HG03354 (cell line): ENCODE measurements around the gene IKBIP.
A peak's percentile ranks its signal among the peaks of the same experiment; 100 is the strongest.
"Not testable (repeated sequence)": the region's sequence is repeated elsewhere in the genome, so short reads cannot be mapped to it uniquely, and the experiment has no call there.

ENCODE experiments used
- ATAC-seq: cut with Tn5 transposase; IDR thresholded peaks from one replicate; pipeline ENCODE4 v1.9.1; 2021; ENCODE audit warnings: mild to moderate bottlenecking; ENCODE audit not compliant: unreplicated experiment, poor library complexity, severe bottlenecking

The IKBIP gene

DNA sequence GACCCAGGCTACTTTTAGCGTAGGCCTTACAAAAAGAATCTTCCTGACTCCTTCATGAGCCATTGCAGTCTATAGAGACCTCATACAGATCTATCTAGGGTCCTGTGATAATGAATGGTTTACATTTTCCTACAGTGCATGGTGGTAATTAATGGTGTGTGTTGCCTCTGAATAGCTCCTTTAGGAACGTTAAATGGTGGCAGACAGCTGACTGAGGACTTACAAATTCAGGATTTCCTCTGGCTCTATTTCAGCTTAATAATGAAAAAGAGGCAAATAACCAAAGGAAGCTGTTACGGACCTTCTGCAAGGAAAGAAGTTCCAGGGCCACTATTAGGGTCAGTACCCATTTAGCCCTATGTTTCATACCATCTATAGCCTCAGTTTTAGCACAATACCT lies 5.1 kb downstream of the IKBIP start:
- no peak for ATAC-seq

DNA sequence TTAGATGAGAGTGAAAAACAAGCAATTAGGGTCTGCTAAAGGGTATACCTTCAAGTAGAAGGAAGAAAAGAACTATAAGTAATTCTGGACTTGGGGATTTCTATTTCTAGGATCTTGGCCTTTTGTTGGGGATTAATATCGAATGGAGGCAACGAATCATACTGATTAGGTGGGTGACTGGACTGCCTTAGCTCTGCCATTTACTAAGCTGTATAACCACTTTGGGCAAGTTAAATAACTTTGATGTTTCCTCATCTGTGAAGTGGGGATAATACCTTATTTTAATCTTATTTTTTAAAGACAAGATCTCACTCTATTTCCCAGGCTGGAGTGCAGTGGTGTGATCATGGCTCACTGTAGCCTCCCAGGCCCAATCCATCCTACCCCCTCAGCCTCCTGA lies 6.6 kb downstream of the IKBIP start:
- ATAC-seq: no peak

GRCh38 chr12:98637068-98637467 lies 7.5 kb downstream of the IKBIP start:
- ATAC-seq: no peak

DNA sequence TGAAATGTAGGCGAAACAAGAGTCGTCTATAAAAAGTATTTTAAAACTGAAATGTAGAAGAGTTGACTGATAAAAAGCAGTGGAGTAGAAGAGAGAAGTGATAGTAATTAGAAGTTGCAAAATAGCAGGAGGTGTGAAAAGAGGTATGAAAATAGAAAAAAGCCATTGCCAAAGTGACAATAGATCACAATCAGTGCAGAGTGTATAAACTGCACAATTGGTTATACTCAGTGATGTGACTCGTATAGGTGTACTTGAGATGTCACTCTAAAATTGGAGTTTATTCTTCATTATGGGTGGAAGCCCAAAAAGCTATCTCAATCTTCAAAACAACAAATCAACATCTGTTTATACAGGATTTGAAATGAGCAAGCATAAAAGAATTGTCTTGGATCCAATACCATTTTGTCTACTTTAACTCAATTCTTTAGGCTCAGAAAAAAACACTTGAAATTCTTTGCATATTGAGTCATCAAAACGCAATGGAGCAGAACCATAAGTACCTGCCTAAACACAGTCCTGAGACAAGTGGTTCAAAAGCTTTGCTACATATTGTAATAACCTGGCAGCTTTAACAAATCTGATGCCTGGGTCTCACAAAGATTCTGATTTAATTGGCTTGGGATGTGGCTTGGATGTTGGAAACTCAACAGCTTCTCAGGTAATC lies 8.8 kb downstream of the IKBIP start:
- ATAC-seq: peak; percentile 84

DNA sequence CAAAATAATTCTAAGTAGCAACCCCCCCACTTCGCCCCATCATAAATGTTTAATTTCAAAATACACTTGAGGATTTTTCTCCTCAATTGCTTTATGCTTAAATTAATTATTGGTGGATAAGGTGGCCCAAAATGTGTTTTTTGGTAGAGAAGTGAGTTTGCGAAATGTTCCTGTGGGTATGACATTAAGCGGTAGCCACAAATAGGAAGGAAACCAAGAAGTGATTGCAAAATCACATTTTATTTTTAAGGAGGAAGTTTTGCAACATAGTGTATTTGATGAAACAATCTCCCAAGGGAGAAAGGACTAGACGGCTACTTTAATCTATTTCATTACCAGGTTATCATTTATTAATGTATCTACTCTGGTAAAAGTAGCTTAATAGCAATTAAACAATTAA lies 25.6 kb downstream of the IKBIP start:
- ATAC-seq: no peak

GRCh38 chr12:98612696-98613334 lies 31.8 kb downstream of the IKBIP start:
- peak; percentile 93 for ATAC-seq

- no peak for ATAC-seq
Observed at GRCh38 chr12:98610596-98610995, 34.0 kb downstream of the IKBIP start.

GRCh38 chr12:98606359-98606988 lies 38.1 kb downstream of the IKBIP start:
- no peak for ATAC-seq

- no peak for ATAC-seq
Observed at GRCh38 chr12:98601924-98602323, 42.7 kb downstream of the IKBIP start.

DNA sequence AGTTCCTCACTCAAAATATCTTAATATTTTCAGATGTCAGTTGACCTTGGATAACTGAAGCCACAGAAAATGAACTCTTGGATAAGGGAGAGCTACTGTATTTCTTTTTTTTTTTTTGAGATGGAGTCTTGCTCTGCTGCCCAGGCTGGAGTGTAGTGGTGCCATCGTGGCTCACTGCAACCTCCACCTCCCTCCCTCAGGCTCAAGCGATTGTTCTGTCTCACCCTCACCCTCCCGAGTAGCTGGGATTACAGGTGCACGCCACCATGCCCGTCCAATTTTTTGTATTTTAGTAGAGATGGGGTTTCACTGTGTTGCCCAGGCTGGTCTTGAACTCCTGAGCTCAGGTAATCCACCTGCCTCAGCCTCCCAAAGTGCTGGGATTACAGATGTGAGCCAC lies 47.3 kb downstream of the IKBIP start:
- not testable (repeated sequence) for ATAC-seq

GRCh38 chr12:98595243-98595988 lies 49.2 kb downstream of the IKBIP start:
- no peak for ATAC-seq

DNA sequence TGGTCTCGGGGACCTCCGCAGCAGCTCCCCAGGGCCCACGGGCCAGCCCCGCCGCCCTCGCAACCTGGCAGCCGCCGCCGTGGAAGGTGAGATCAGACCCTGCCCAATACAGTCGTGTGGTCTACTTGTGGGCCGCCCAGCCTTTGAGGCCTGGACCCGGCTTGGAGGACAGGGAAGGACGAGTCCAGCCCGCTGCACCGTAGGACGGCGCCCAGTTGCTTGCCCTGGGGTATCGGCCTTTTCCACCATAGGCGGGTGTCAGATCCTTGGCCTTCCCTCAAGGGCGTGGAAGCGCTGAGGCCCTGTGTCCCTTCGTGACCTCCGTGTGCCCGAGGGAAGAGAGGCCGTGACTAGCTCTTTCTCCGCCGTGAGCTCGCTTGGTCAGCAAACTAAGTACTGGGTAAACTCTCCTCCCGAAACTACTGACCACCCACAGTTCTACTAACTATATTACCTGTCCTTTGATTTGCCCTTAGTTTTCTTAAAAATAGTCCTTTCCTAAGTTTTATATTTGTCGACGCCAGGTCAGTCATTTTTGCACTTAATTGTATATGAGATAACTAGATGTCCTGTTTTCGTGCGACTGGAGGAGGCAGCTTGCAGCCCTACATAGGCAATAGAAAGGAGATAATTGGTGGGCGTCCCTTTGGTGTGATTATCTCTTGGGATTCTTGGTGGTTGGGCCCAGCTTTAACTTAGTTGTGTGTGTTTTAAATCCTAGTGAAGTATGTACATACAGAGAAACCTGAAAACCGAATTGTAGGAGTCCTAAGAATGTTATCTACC lies 50.3 kb downstream of the IKBIP start:
- no peak for ATAC-seq

GRCh38 chr12:98593351-98594049 lies 51.1 kb downstream of the IKBIP start, which contains the start of gene SLC25A3:
Gene SLC25A3 (plus strand): TSS chr12:98593686. CDS start chr12:98593979, 293 bp downstream.
- ATAC-seq: peak; percentile 99

- ATAC-seq: peak; percentile 6
Observed at GRCh38 chr12:98592825-98593322, 51.7 kb downstream of the IKBIP start.

- ATAC-seq: no peak
Observed at GRCh38 chr12:98591209-98591608, 53.4 kb downstream of the IKBIP start.

DNA sequence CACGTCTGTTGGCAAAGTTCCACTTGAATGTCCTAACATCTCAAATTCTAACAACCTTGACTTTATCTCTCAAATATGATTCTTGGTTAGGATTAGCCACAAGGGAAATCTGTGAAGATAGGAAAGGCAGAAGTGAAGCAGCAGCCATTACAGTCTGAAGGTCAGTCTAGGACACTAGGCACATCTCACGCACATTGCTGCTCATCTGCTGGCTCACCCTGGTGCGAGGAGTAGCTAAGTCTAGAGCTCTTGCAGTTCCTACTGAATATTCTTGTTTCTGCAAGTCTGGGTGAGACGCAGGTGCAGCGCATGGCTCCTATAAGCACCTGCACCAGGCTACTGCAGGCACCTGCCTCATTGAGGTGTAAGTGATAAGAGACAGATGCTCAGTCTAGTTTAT lies 57.5 kb downstream of the IKBIP start:
- ATAC-seq: no peak

GRCh38 chr12:98582093-98582492 lies 62.5 kb downstream of the IKBIP start:
- no peak for ATAC-seq

- ATAC-seq: no peak
Observed at GRCh38 chr12:98581101-98581500, 63.5 kb downstream of the IKBIP start.

DNA sequence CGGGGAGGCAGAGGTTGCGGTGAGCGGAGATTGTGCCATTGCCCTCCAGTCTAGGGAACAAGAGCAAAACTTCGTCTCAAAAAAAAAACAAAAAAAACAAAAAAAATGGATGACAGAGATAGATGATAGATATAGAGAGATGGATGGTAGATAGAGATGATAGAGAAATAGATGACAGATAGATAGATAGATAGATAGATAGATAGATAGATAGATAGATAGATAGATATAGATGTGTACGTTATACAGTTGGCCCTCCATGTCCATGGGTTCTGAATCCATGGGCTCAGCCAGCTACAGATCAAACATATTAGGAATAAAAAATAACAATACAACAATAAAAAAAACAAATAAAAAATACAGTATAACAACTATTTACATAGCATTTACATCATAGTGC lies 63.9 kb downstream of the IKBIP start:
- no peak for ATAC-seq
